H1 (cell line): ENCODE data around the gene TRAK1. TPM values are rescaled to one million over a fixed set of nuclear protein-coding genes. Genes with fewer than 3 reads are reported as not detected.

Experiments used
- CTCF ChIA-PET: fragments of 300-600 bp; sonication (Branson Sonifier 250); formaldehyde crosslinking; loops from one replicate; lab custom pipeline; 2021; ENCODE audit not compliant: partially characterized antibody; lab: Charles Lee
- POLR2A ChIA-PET: fragments of 300-600 bp; sonication (Branson Sonifier 250); formaldehyde crosslinking; loops from one replicate; lab custom pipeline; 2021; ENCODE audit warnings: inconsistent platforms; ENCODE audit not compliant: partially characterized antibody; lab: Charles Lee
- DNase-seq, 2 experiments: peaks; one replicate each; pipeline versions ENCODE4 v3.0.0 to v3.0.0-alpha.2; 2010 to 2022; ENCODE audit warnings: low spot score in 2 of 2, low read depth in 1 of 2, mixed read lengths in 1 of 2
- FAIRE-seq: peaks from 2 replicates; lab custom pipeline; 2011; peaks lifted over from hg19 to GRCh38; lab: Jason Lieb, UNC
- H2AFZ ChIP-seq: 2 replicates; pipeline ENCODE4 v1.8.1; 2012; ENCODE audit warnings: low read length, inconsistent platforms
- H2AK5ac ChIP-seq: 2 replicates; pipeline ENCODE4 v1.6.1; 2013; ENCODE audit warnings: low read depth, low read length
- H2BK120ac ChIP-seq: replicated peaks from 2 replicates; pipeline ENCODE3; 2013; ENCODE audit warnings: low read depth, low read length, inconsistent platforms
- H2BK12ac ChIP-seq: 2 replicates; pipeline ENCODE4 v1.6.1; 2013; ENCODE audit warnings: low read depth, low read length
- H2BK15ac ChIP-seq: 2 replicates; pipeline ENCODE4 v1.6.1; 2013; ENCODE audit warnings: low read length
- H2BK20ac ChIP-seq: 2 replicates; pipeline ENCODE4 v1.6.1; 2013; ENCODE audit warnings: low read length
- H2BK5ac ChIP-seq: 2 replicates; pipeline ENCODE4 v1.6.1; 2013; ENCODE audit warnings: low read depth, low read length
- H3K14ac ChIP-seq: 2 replicates; pipeline ENCODE4 v1.6.1; 2013; ENCODE audit warnings: inconsistent platforms; ENCODE audit not compliant: insufficient read length
- H3K18ac ChIP-seq: 2 replicates; pipeline ENCODE4 v1.6.1; 2013; ENCODE audit warnings: low read length; ENCODE audit errors: extremely low read depth
- H3K23ac ChIP-seq: 2 replicates; pipeline ENCODE4 v1.6.1; 2013; ENCODE audit warnings: inconsistent platforms; ENCODE audit not compliant: insufficient read length
- H3K23me2 ChIP-seq: 2 replicates; pipeline ENCODE4 v1.6.1; 2013; ENCODE audit warnings: low read depth, low read length
- H3K27ac ChIP-seq: 2 replicates; pipeline ENCODE4 v1.6.1; 2011; ENCODE audit warnings: low read depth, low read length, inconsistent platforms
- H3K27me3 ChIP-seq, 4 experiments: replicated peaks in 1 of 4; 1 replicate in 1 of 4; 2 replicates in 3 of 4; pipeline versions ENCODE4 v1.6.1 to v1.8.1; 2011 to 2013; ENCODE audit warnings: low read length in 3 of 4, mild to moderate bottlenecking in 3 of 4, inconsistent platforms in 2 of 4, mixed read lengths in 2 of 4, moderate library complexity in 1 of 4; ENCODE audit not compliant: control insufficient read depth in 3 of 4, insufficient read depth in 3 of 4; ENCODE audit errors: extremely low read depth in 1 of 4
- H3K36me3 ChIP-seq, 4 experiments: 2 replicates each; pipeline versions ENCODE4 v1.6.1 to v1.8.1; 2011 to 2013; ENCODE audit warnings: mild to moderate bottlenecking in 4 of 4, low read length in 3 of 4, moderate library complexity in 2 of 4, control low read depth in 1 of 4, inconsistent platforms in 1 of 4; ENCODE audit not compliant: insufficient read depth in 4 of 4, control insufficient read depth in 2 of 4
- H3K4ac ChIP-seq: replicated peaks from 2 replicates; pipeline ENCODE3; 2013; ENCODE audit warnings: low read length, low read depth, mixed read lengths, inconsistent platforms; ENCODE audit not compliant: insufficient read length
- H3K4me1 ChIP-seq, 4 experiments: replicated peaks in 1 of 4; 1 replicate in 1 of 4; 2 replicates in 3 of 4; pipeline versions ENCODE4 v1.6.1 to v1.8.1; 2011 to 2013; ENCODE audit warnings: low read length in 3 of 4, inconsistent platforms in 2 of 4, mixed read lengths in 1 of 4; ENCODE audit not compliant: insufficient read depth in 4 of 4, control insufficient read depth in 3 of 4
- H3K4me2 ChIP-seq, 2 experiments: 2 replicates each; pipeline versions ENCODE4 v1.6.1 to v1.8.1; 2011 to 2013; ENCODE audit warnings: low read depth in 2 of 2, low read length in 2 of 2, control low read depth in 1 of 2, inconsistent platforms in 1 of 2, mild to moderate bottlenecking in 1 of 2; ENCODE audit not compliant: insufficient read depth in 1 of 2
- H3K4me3 ChIP-seq, 4 experiments: fragments of 200-600, 300-600 bp in 1 of 4; sonication (generic), shearing (Covaris generic), sonication (Bioruptor Twin) in 1 of 4; 2 replicates each; pipeline versions ENCODE4 v1.5.1 to v1.8.1; 2011 to 2016; ENCODE audit warnings: low read length in 4 of 4, low read depth in 3 of 4, control low read depth in 2 of 4, inconsistent platforms in 2 of 4, mild to moderate bottlenecking in 2 of 4, mixed read lengths in 1 of 4, moderate library complexity in 1 of 4; ENCODE audit not compliant: insufficient read depth in 2 of 4; ENCODE audit errors: extremely low read depth in 1 of 4
- H3K56ac ChIP-seq: replicated peaks from 2 replicates; pipeline ENCODE3; 2013; ENCODE audit warnings: low read depth, mild to moderate bottlenecking, mixed read lengths, low read length, inconsistent platforms; ENCODE audit not compliant: insufficient read length
- H3K79me1 ChIP-seq: 2 replicates; pipeline ENCODE4 v1.6.1; 2013; ENCODE audit warnings: low read depth, low read length, control low read depth
- H3K79me2 ChIP-seq, 2 experiments: 2 replicates each; pipeline versions ENCODE4 v1.6.1 to v1.8.1; 2012 to 2013; ENCODE audit warnings: low read length in 2 of 2, mild to moderate bottlenecking in 2 of 2, inconsistent platforms in 1 of 2; ENCODE audit not compliant: insufficient read depth in 2 of 2, control insufficient read depth in 1 of 2
- H3K9ac ChIP-seq, 4 experiments: replicated peaks in 1 of 4; 1 replicate in 1 of 4; 2 replicates in 3 of 4; pipeline versions ENCODE4 v1.6.1 to v1.8.1; 2011 to 2013; ENCODE audit warnings: low read depth in 3 of 4, low read length in 3 of 4, control low read depth in 2 of 4, mild to moderate bottlenecking in 2 of 4, moderate library complexity in 2 of 4, inconsistent platforms in 1 of 4; ENCODE audit errors: extremely low read depth in 1 of 4
- H3K9me3 ChIP-seq, 2 experiments: 2 replicates each; pipeline versions ENCODE4 v1.6.1 to v1.8.1; 2012 to 2013; ENCODE audit warnings: mild to moderate bottlenecking in 2 of 2, moderate library complexity in 2 of 2, control low read depth in 1 of 2, inconsistent platforms in 1 of 2, low read depth in 1 of 2, low read length in 1 of 2, mixed read lengths in 1 of 2; ENCODE audit not compliant: insufficient read depth in 2 of 2
- H4K20me1 ChIP-seq, 2 experiments: replicated peaks in 1 of 2; 2 replicates each; pipeline versions ENCODE3 to v1.8.1; 2011 to 2013; ENCODE audit warnings: inconsistent platforms in 2 of 2, low read length in 2 of 2, mild to moderate bottlenecking in 1 of 2; ENCODE audit not compliant: insufficient read depth in 2 of 2, control insufficient read depth in 1 of 2
- H4K5ac ChIP-seq: 2 replicates; pipeline ENCODE4 v1.6.1; 2013; ENCODE audit warnings: low read length, low read depth, mixed read lengths, inconsistent platforms; ENCODE audit not compliant: insufficient read length
- H4K8ac ChIP-seq: 2 replicates; pipeline ENCODE4 v1.8.0; 2013; ENCODE audit warnings: mild to moderate bottlenecking, moderate library complexity, low read length, inconsistent platforms; ENCODE audit not compliant: insufficient read depth; ENCODE audit errors: extremely low read depth
- H4K91ac ChIP-seq: replicated peaks from 2 replicates; pipeline ENCODE3; 2013; ENCODE audit warnings: low read length, mixed read lengths, inconsistent platforms; ENCODE audit not compliant: insufficient read length
- EGR1 ChIP-seq: IDR thresholded peaks from 2 replicates; pipeline ENCODE4 v1.6.1; 2011; ENCODE audit warnings: low read depth, low read length, borderline replicate concordance
- EZH2 ChIP-seq: fragments of 200-600 bp; sonication (generic); IDR thresholded peaks from 2 replicates; pipeline ENCODE4 v1.7.1; 2012; ENCODE audit warnings: low read depth, mild to moderate bottlenecking, moderate library complexity, low read length, inconsistent platforms; ENCODE audit not compliant: severe bottlenecking
- FOSL1 ChIP-seq: IDR thresholded peaks from 2 replicates; pipeline ENCODE4 v1.6.1; 2011; ENCODE audit warnings: mild to moderate bottlenecking, low read depth, low read length, moderate library complexity; ENCODE audit not compliant: insufficient read depth
- HDAC6 ChIP-seq: IDR thresholded peaks from one replicate; pipeline ENCODE4 v1.7.1; 2012; ENCODE audit warnings: low read depth, mild to moderate bottlenecking, inconsistent platforms, low read length, moderate library complexity
- NANOG ChIP-seq: IDR thresholded peaks from 2 replicates; pipeline ENCODE4 v1.6.1; 2011; ENCODE audit warnings: low read length, low read depth, mild to moderate bottlenecking, inconsistent platforms; ENCODE audit not compliant: insufficient read depth, poor library complexity, severe bottlenecking
- TBP ChIP-seq: IDR thresholded peaks from 2 replicates; pipeline ENCODE4 v1.6.1; 2011; ENCODE audit warnings: low read depth, low read length, improper control_type of control experiment
- YY1 ChIP-seq: IDR thresholded peaks from 2 replicates; pipeline ENCODE4 v1.6.1; 2011; ENCODE audit warnings: low read depth, mild to moderate bottlenecking, low read length
- WGBS, 2 experiments: shearing (Covaris generic) in 1 of 2; methylation state at CpG; one replicate each; pipeline versions ENCODE4 v1.1.6 to v1.1.7; 2013 to 2015; ENCODE audit warnings: low lambda C conversion rate in 2 of 2, mixed read lengths in 2 of 2, inconsistent platforms in 1 of 2, low coverage in 1 of 2, missing lambda C conversion rate in 1 of 2; ENCODE audit not compliant: insufficient replicate concordance in 2 of 2, insufficient coverage in 1 of 2, insufficient read length in 1 of 2; ENCODE audit errors: extremely low coverage in 1 of 2, missing lambda C conversion rate in 1 of 2; 5-methylcytosine and 5-hydroxymethylcytosine counted together
- polyA plus RNA-seq, 7 experiments: library from polyadenylated mRNA; depleted of rRNA in 3 of 7; stranded (reverse) in 5 of 7; unstranded in 2 of 7; fragments of >200 nt in 5 of 7; fragments of 200-250 nt in 2 of 7; gene quantifications; 1 replicate in 5 of 7; 2 replicates in 1 of 7; 4 replicates in 1 of 7; pipeline versions ENCODE4 v1.2.1 to v1.2.3, GENCODE V29; 2011 to 2013; ENCODE audit warnings: missing spikeins in 2 of 7, mixed read lengths in 2 of 7
- total RNA-seq: library from RNA; stranded (reverse); fragmentation: NEBNext Ultra II Directional; extraction: Animal tissue kit (Norgen Biotek cat#: 25700); gene quantifications from 2 replicates; pipeline ENCODE4 v1.2.1, GENCODE V29; 2021

TRAK1 gene
- total and polyA plus RNA-seq, 2 of the 8 experiments (the other 6 are each of a cell fraction or from before 2014, with no cell fraction given), result 21.3 to 32.7 TPM

- H3K27ac ChIP-seq, result no peak overlapping the region
- no peak overlapping the region for H2BK120ac ChIP-seq
- H3K79me2 ChIP-seq, result peaks cover 0 to 45% of the 10 kb centered on the region in 2 experiments; a peak in 2 of 4 replicates
- CTCF ChIA-PET, result interaction anchor here (0.9 to 4.3 kb wide), 5 partner anchors 10 to 54 kb away, joined by 3 to 34 read pairs (median 3); no protein-coding TSS in a partner anchor
- no peak overlapping the region for H3K4me2 ChIP-seq
- H3K4me1 ChIP-seq, result no peaks in the 10 kb centered on the region; a peak in 1 of 7 replicates
- no peak overlapping the region for H3K56ac ChIP-seq
- H3K18ac ChIP-seq, result no peak overlapping the region
- H3K36me3 ChIP-seq, result no peaks in the 10 kb centered on the region
- no peak overlapping the region for H2AK5ac ChIP-seq
- no peak overlapping the region for H2BK5ac ChIP-seq
- no peak overlapping the region for H3K9ac ChIP-seq
- no peak overlapping the region for H3K4ac ChIP-seq
- H3K14ac ChIP-seq, result no peak overlapping the region
- peaks cover 3 to 7% of the 10 kb centered on the region in 2 experiments for H4K20me1 ChIP-seq
- no peak overlapping the region; the same call in 1 of the 2 replicates for H2BK12ac ChIP-seq
- no peak for DNase-seq
- TF ChIP-seq YY1 (no peak), TBP (no peak), EZH2 (no peak), FOSL1 (no peak), HDAC6 (no peak), EGR1 (no peak), NANOG (no peak)
- no peaks in the 10 kb centered on the region for H3K27me3 ChIP-seq
- H3K9me3 ChIP-seq, result no peaks in the 10 kb centered on the region
- H4K8ac ChIP-seq, result no peak overlapping the region
- no peak overlapping the region for H3K4me3 ChIP-seq
- peaks cover 9% of the 10 kb centered on the region for H3K79me1 ChIP-seq
- FAIRE-seq, result no peak
- no peak overlapping the region for H3K23ac ChIP-seq
- no peak overlapping the region for H2AFZ ChIP-seq
- WGBS, 2 experiments, result 87% methylated on average over 5 of the region's 7 CpGs; no CpG with 5 or more reads in 1 of the 2 experiments
- no peak overlapping the region for H2BK15ac ChIP-seq
- no peak overlapping the region for H4K91ac ChIP-seq
- POLR2A ChIA-PET, result interaction anchor here (0.7 to 1.0 kb wide), 2 partner anchors 9 to 103 kb away, joined by 3 read pairs; no protein-coding TSS in a partner anchor
- no peak overlapping the region for H4K5ac ChIP-seq
- H3K23me2 ChIP-seq, result no peaks in the 10 kb centered on the region
- H2BK20ac ChIP-seq, result no peak overlapping the region
These were observed 78.5 kb downstream of the TRAK1 start for GRCh38 chr3:42169579-42170120.
